Measurements from ENCODE around the gene GPR132. TPM values are rescaled to one million over a fixed set of nuclear protein-coding genes. Genes with fewer than 3 reads are reported as not detected.
"Not testable (repeated sequence)": the region's sequence is repeated elsewhere in the genome, so short reads cannot be mapped to it uniquely, and the experiment has no call there.

The GPR132 gene
- total and polyA plus RNA-seq, 2 experiments from 2014 or later: 0.14 TPM; not detected in 1

GRCh38 chr14:105028251-105028927 lies 36.8 kb downstream of the GPR132 start:
- no peak overlapping the region for H2AFZ ChIP-seq
- no peak for TF ChIP-seq STAT1 (IDR thresholded peaks at IDR 0.05; ENCODE audit: unreplicated experiment)
- no peak for TF ChIP-seq POLR2AphosphoS5 (IDR thresholded peaks at IDR 0.05; ENCODE audit: low read depth)
- no peak for TF ChIP-seq ZNF462 (CRISPR knock-in tag; IDR thresholded peaks at IDR 0.05)
- no peak for TF ChIP-seq ZNF331 (CRISPR knock-in tag; IDR thresholded peaks at IDR 0.05; ENCODE audit: low read depth)
- no peak for TF ChIP-seq CREB1 (CRISPR knock-in tag; IDR thresholded peaks at IDR 0.05; ENCODE audit: low read depth)
- no peak for TF ChIP-seq NANOG (IDR thresholded peaks at IDR 0.05; ENCODE audit: borderline replicate concordance)
- TF ChIP-seq ETS1 (IDR thresholded peaks at IDR 0.05): no peak
- TF ChIP-seq CTCF (conservative IDR thresholded peaks at IDR 0.05; ENCODE audit: low read depth in 2 of 2): no peak
- TF ChIP-seq EZH2 (IDR thresholded peaks at IDR 0.05; ENCODE audit: low read depth, unreplicated experiment): no peak

GRCh38 chr14:105027718-105028117 lies 37.5 kb downstream of the GPR132 start:
- not testable (repeated sequence) for H3K27ac Mint-ChIP-seq; H3K9me3 Mint-ChIP-seq; H3K27ac ChIP-seq (ENCODE audit: low read depth); H3K9me2 ChIP-seq (ENCODE audit: insufficient read depth); H3K36me3 ChIP-seq (ENCODE audit: insufficient read depth); H3K4me3 ChIP-seq; H3K36me3 Mint-ChIP-seq (ENCODE audit: low read depth); H3K79me2 ChIP-seq (replicated peaks; ENCODE audit: insufficient read depth); H3K4me3 Mint-ChIP-seq; ATAC-seq; DNase-seq (ENCODE audit: low spot score); H4K20me1 ChIP-seq (replicated peaks; ENCODE audit: insufficient read depth); H3K4me1 ChIP-seq (ENCODE audit: insufficient read depth); H3K4me2 ChIP-seq; H3F3A ChIP-seq (replicated peaks; ENCODE audit: low read depth); H2AFZ ChIP-seq
- Mint-ChIP-seq H3K4me1 (peaks cover 14% of the 10 kb centered on the region), H3K27me3 (ENCODE audit: insufficient read depth, low read depth, poor library complexity) (peaks cover 14% of the 10 kb centered on the region)
- H3K27me3 ChIP-seq (ENCODE audit: insufficient read depth): peaks cover 21% of the 10 kb centered on the region

More at GRCh38 chr14:105028251-105028927, 36.8 kb downstream of the GPR132 start:
- no peak for ATAC-seq
- Mint-ChIP-seq H3K27ac (no peak overlapping the region), H3K36me3 (ENCODE audit: low read depth) (no peaks in the 10 kb centered on the region), H3K9me3 (no peaks in the 10 kb centered on the region), H3K4me3 (no peak overlapping the region), H3K4me1 (peaks cover 7% of the 10 kb centered on the region), H3K27me3 (ENCODE audit: insufficient read depth, low read depth, poor library complexity) (peaks cover 19% of the 10 kb centered on the region)
- DNase-seq (ENCODE audit: low spot score): no peak
- no peak overlapping the region for H3K27ac ChIP-seq (ENCODE audit: low read depth)
- no peaks in the 10 kb centered on the region for H3K79me2 ChIP-seq (replicated peaks; ENCODE audit: insufficient read depth)
- peaks cover 5% of the 10 kb centered on the region; the same call in 1 of the 2 replicates for H3F3A ChIP-seq (replicated peaks; ENCODE audit: low read depth)
- no peak overlapping the region for H3K4me3 ChIP-seq
- no peaks in the 10 kb centered on the region for H3K9me2 ChIP-seq (ENCODE audit: insufficient read depth)
- H3K36me3 ChIP-seq (ENCODE audit: insufficient read depth): no peaks in the 10 kb centered on the region
- H3K4me1 ChIP-seq (ENCODE audit: insufficient read depth): peaks cover 5% of the 10 kb centered on the region
- no peak overlapping the region for H3K4me2 ChIP-seq
- H4K20me1 ChIP-seq (replicated peaks; ENCODE audit: insufficient read depth): 0 out of 2 replicates have a peak, but pooled peaks cover 3% of the 10 kb centered on the region
- H3K27me3 ChIP-seq (ENCODE audit: insufficient read depth): peaks cover 28% of the 10 kb centered on the region
